ENCODE results near the gene WDR38. TPM values are rescaled to one million over a fixed set of nuclear protein-coding genes. Genes with fewer than 3 reads are reported as not detected.

Gene WDR38
- total RNA-seq, 2 experiments from 2014 or later: not detected

GRCh38 chr9:124882231-124882630, 29.0 kb downstream of the WDR38 start:
- Mint-ChIP-seq H3K4me1 (peaks cover 5% of the 10 kb centered on the region), H3K27ac (no peak overlapping the region), H3K27me3 (no peaks in the 10 kb centered on the region), H3K9me3 (no peaks in the 10 kb centered on the region), H3K4me3 (no peak overlapping the region), H3K36me3 (ENCODE audit: low read depth) (peaks cover 36% of the 10 kb centered on the region)
- no peak for DNase-seq
- POLR2A ChIA-PET: no interaction called here
- CTCF ChIA-PET: interaction anchor here (1.0 kb wide), 1 partner anchor 261 kb away, joined by 3 read pairs; the partner anchor contains the start of gene SCAI

- no peak overlapping the region for H3K4me3 Mint-ChIP-seq
- ChIA-PET CTCF (interaction anchor here (0.6 to 1.2 kb wide), 2 partner anchors 21 to 31 kb away, joined by 3 to 6 read pairs; partner anchors contain the start of gene WDR38), POLR2A (interaction anchor here (0.6 kb wide), 1 partner anchor 258 kb away, joined by 7 read pairs; no protein-coding TSS in a partner anchor)
- H3K27me3 Mint-ChIP-seq: no peaks in the 10 kb centered on the region
- H3K9me3 Mint-ChIP-seq: no peaks in the 10 kb centered on the region
- peaks cover 35% of the 10 kb centered on the region for H3K36me3 Mint-ChIP-seq (ENCODE audit: low read depth)
- no peak for DNase-seq
- no peak overlapping the region for H3K27ac Mint-ChIP-seq
- H3K4me1 Mint-ChIP-seq: peaks cover 4% of the 10 kb centered on the region
Observed at GRCh38 chr9:124884376-124884775, 31.1 kb downstream of the WDR38 start.

GRCh38 chr9:124885551-124885950, 32.3 kb downstream of the WDR38 start:
- H3K4me1 Mint-ChIP-seq: peaks cover 4% of the 10 kb centered on the region
- no peak for DNase-seq
- no peaks in the 10 kb centered on the region for H3K9me3 Mint-ChIP-seq
- H3K27me3 Mint-ChIP-seq: no peaks in the 10 kb centered on the region
- POLR2A ChIA-PET: no interaction called here
- H3K4me3 Mint-ChIP-seq: no peak overlapping the region
- H3K36me3 Mint-ChIP-seq (ENCODE audit: low read depth): peaks cover 41% of the 10 kb centered on the region
- CTCF ChIA-PET: interaction anchor here (1.0 kb wide), 1 partner anchor 17 kb away, joined by 3 read pairs; no protein-coding TSS in a partner anchor
- no peak overlapping the region for H3K27ac Mint-ChIP-seq

- H3K36me3 Mint-ChIP-seq (ENCODE audit: low read depth): peaks cover 47% of the 10 kb centered on the region
Observed at GRCh38 chr9:124886461-124886860, 33.2 kb downstream of the WDR38 start.

GRCh38 chr9:124886866-124887492, 33.7 kb downstream of the WDR38 start:
- H3K9me3 Mint-ChIP-seq: no peaks in the 10 kb centered on the region
- DNase-seq: no peak
- ChIA-PET CTCF (interaction anchor here (1.2 kb wide), 1 partner anchor 13 kb away, joined by 3 read pairs; no protein-coding TSS in a partner anchor), POLR2A (no interaction called here)
- no peaks in the 10 kb centered on the region for H3K4me1 Mint-ChIP-seq
- peak overlapping the region; percentile 10 for H3K27ac Mint-ChIP-seq
- H3K36me3 Mint-ChIP-seq (ENCODE audit: low read depth): peaks cover 43% of the 10 kb centered on the region
- H3K4me3 Mint-ChIP-seq: no peak overlapping the region
- H3K27me3 Mint-ChIP-seq: no peaks in the 10 kb centered on the region

More at GRCh38 chr9:124886461-124886860, 33.2 kb downstream of the WDR38 start:
- no peaks in the 10 kb centered on the region for H3K9me3 Mint-ChIP-seq
- H3K4me3 Mint-ChIP-seq: no peak overlapping the region
- H3K27ac Mint-ChIP-seq: no peak overlapping the region
- ChIA-PET POLR2A (no interaction called here), CTCF (interaction anchor here (1.0 to 1.2 kb wide), 2 partner anchors 14 to 16 kb away, joined by 3 read pairs; no protein-coding TSS in a partner anchor)
- no peaks in the 10 kb centered on the region for H3K27me3 Mint-ChIP-seq
- DNase-seq: no peak
- H3K4me1 Mint-ChIP-seq: no peaks in the 10 kb centered on the region

- ChIA-PET CTCF (interaction anchor here (1.2 to 1.5 kb wide), 2 partner anchors 12 to 34 kb away, joined by 3 to 4 read pairs; partner anchors contain the start of gene WDR38), POLR2A (no interaction called here)
- no peaks in the 10 kb centered on the region for H3K27me3 Mint-ChIP-seq
Observed at GRCh38 chr9:124887832-124888231, 34.6 kb downstream of the WDR38 start.

GRCh38 chr9:124889006-124889405, 35.7 kb downstream of the WDR38 start:
- H3K27me3 Mint-ChIP-seq: no peaks in the 10 kb centered on the region
- no peaks in the 10 kb centered on the region for H3K4me1 Mint-ChIP-seq
- no peak for DNase-seq
- ChIA-PET POLR2A (no interaction called here), CTCF (interaction anchor here (0.6 to 1.5 kb wide), 2 partner anchors 35 to 114 kb away, joined by 4 read pairs; partner anchors contain the start of gene WDR38)
- H3K27ac Mint-ChIP-seq: no peak overlapping the region
- H3K9me3 Mint-ChIP-seq: no peaks in the 10 kb centered on the region
- no peak overlapping the region for H3K4me3 Mint-ChIP-seq
- H3K36me3 Mint-ChIP-seq (ENCODE audit: low read depth): peaks cover 55% of the 10 kb centered on the region

More at GRCh38 chr9:124887832-124888231, 34.6 kb downstream of the WDR38 start:
- Mint-ChIP-seq H3K9me3 (no peaks in the 10 kb centered on the region), H3K4me3 (no peak overlapping the region), H3K4me1 (no peaks in the 10 kb centered on the region), H3K36me3 (ENCODE audit: low read depth) (peaks cover 45% of the 10 kb centered on the region), H3K27ac (no peak overlapping the region)
- DNase-seq: no peak

GRCh38 chr9:124890179-124890578, 36.9 kb downstream of the WDR38 start:
- H3K4me3 Mint-ChIP-seq: no peak overlapping the region
- H3K27ac Mint-ChIP-seq: no peak overlapping the region
- no peaks in the 10 kb centered on the region for H3K27me3 Mint-ChIP-seq
- peaks cover 61% of the 10 kb centered on the region for H3K36me3 Mint-ChIP-seq (ENCODE audit: low read depth)
- no peak for DNase-seq
- peaks cover 10% of the 10 kb centered on the region for H3K4me1 Mint-ChIP-seq
- H3K9me3 Mint-ChIP-seq: no peaks in the 10 kb centered on the region
- ChIA-PET POLR2A (no interaction called here), CTCF (no interaction called here)

GRCh38 chr9:124894035-124894740, 40.9 kb downstream of the WDR38 start:
- Mint-ChIP-seq H3K27ac (peak overlapping the region; percentile 83), H3K4me3 (no peak overlapping the region), H3K4me1 (peaks cover 17% of the 10 kb centered on the region), H3K27me3 (no peaks in the 10 kb centered on the region), H3K9me3 (no peaks in the 10 kb centered on the region), H3K36me3 (ENCODE audit: low read depth) (peaks cover 68% of the 10 kb centered on the region)
- CTCF ChIA-PET: interaction anchor here (1.0 to 1.1 kb wide), 2 partner anchors 8 to 41 kb away, joined by 4 to 5 read pairs; partner anchors contain the start of gene WDR38
- POLR2A ChIA-PET: no interaction called here
- no peak for DNase-seq

GRCh38 chr9:124894741-124895170, 41.5 kb downstream of the WDR38 start:
- CTCF ChIA-PET: interaction anchor here (1.0 to 1.1 kb wide), 2 partner anchors 8 to 42 kb away, joined by 4 to 5 read pairs; partner anchors contain the start of gene WDR38
- POLR2A ChIA-PET: no interaction called here
- H3K27me3 Mint-ChIP-seq: no peaks in the 10 kb centered on the region
- H3K9me3 Mint-ChIP-seq: no peaks in the 10 kb centered on the region
- peak overlapping the region; percentile 9 for H3K4me3 Mint-ChIP-seq
- peaks cover 17% of the 10 kb centered on the region for H3K4me1 Mint-ChIP-seq
- peak overlapping the region; percentile 83 for H3K27ac Mint-ChIP-seq
- H3K36me3 Mint-ChIP-seq (ENCODE audit: low read depth): peaks cover 66% of the 10 kb centered on the region
- peak; percentile 64 for DNase-seq

GRCh38 chr9:124897570-124898460, 44.6 kb downstream of the WDR38 start:
- ChIA-PET POLR2A (no interaction called here), CTCF (no interaction called here)

GRCh38 chr9:124899845-124900244, 46.6 kb downstream of the WDR38 start:
- Mint-ChIP-seq H3K9me3 (no peaks in the 10 kb centered on the region), H3K4me1 (peaks cover 10% of the 10 kb centered on the region), H3K27ac (no peak overlapping the region), H3K4me3 (no peak overlapping the region), H3K27me3 (no peaks in the 10 kb centered on the region), H3K36me3 (ENCODE audit: low read depth) (peaks cover 52% of the 10 kb centered on the region)
- ChIA-PET CTCF (interaction anchor here (0.7 kb wide), 1 partner anchor 13 kb away, joined by 3 read pairs; no protein-coding TSS in a partner anchor), POLR2A (no interaction called here)
- no peak for DNase-seq

More at GRCh38 chr9:124897570-124898460, 44.6 kb downstream of the WDR38 start:
- Mint-ChIP-seq H3K4me1 (peaks cover 17% of the 10 kb centered on the region), H3K27ac (no peak overlapping the region), H3K4me3 (no peak overlapping the region), H3K9me3 (no peaks in the 10 kb centered on the region), H3K27me3 (no peaks in the 10 kb centered on the region), H3K36me3 (ENCODE audit: low read depth) (peaks cover 61% of the 10 kb centered on the region)
- no peak for DNase-seq

All from activated CD4-positive, alpha-beta T cell treated with anti-CD3 and anti-CD28 coated beads, Interleukin-2, amount 10 ng/mL, durations not matched to agents 7 days and 5 days (primary cell).